K562 (cell line): Measurements from ENCODE around the gene MIX23. TPM values are rescaled to one million over a fixed set of nuclear protein-coding genes. Genes with fewer than 3 reads are reported as not detected.

ENCODE experiments used
- ATAC-seq: fragments of 200-7000 bp; cut with Tn5 transposase; 3 replicates; pipeline ENCODE4 v1.9.1; 2020; ENCODE audit warnings: moderate library complexity
- BruUV-seq: library from RNA; stranded (reverse); fragments of 400-500 nt; replicated peaks from 2 replicates; lab custom pipeline; 2021; lab: Mats Ljungman, UMichigan
- CTCF ChIA-PET: fragments of 300-600 bp; formaldehyde crosslinking; extraction: SDS; loops from one replicate; lab custom pipeline; 2021; ENCODE audit warnings: low intra/inter-chr PET ratio; lab: Yijun Ruan, JAX
- POLR2A ChIA-PET: fragments of 300-600, 350-650 bp; sonication (Branson Sonifier 250); formaldehyde crosslinking; extraction: SDS; loops from one replicate; lab custom pipeline; 2021; ENCODE audit warnings: antibody characterized with exemption, inconsistent platforms; lab: Yijun Ruan, JAX
- DNase-seq, 4 experiments: peaks; one replicate each; pipeline versions ENCODE4 v3.0.0 to v3.0.0-alpha.2; 2011 to 2018; ENCODE audit warnings: low spot score in 3 of 4, mixed read lengths in 3 of 4; ENCODE audit errors: extremely low read depth in 1 of 4
- FAIRE-seq: peaks from 2 replicates; lab custom pipeline; 2011; peaks lifted over from hg19 to GRCh38; lab: Jason Lieb, UNC
- H2AFZ ChIP-seq: 2 replicates; pipeline ENCODE4 v1.6.0; 2011; ENCODE audit warnings: low read depth, low read length, control low read depth, inconsistent platforms
- H3K27ac ChIP-seq: fragments of 200-600 bp; 3 replicates; pipeline ENCODE4 v1.8.0; 2011; ENCODE audit warnings: low read depth, mild to moderate bottlenecking, control low read depth, inconsistent platforms, low read length, moderate library complexity, mixed read lengths; ENCODE audit errors: extremely low read depth
- H3K27me3 ChIP-seq, 2 experiments: fragments of 300-600 bp in 1 of 2; 2 replicates in 1 of 2; 3 replicates in 1 of 2; pipeline versions ENCODE4 v1.6.0 to v1.8.0; 2011; ENCODE audit warnings: inconsistent platforms in 2 of 2, low read length in 2 of 2, mild to moderate bottlenecking in 1 of 2, mixed read lengths in 1 of 2, moderate library complexity in 1 of 2; ENCODE audit not compliant: control insufficient read depth in 2 of 2, insufficient read depth in 2 of 2
- H3K36me3 ChIP-seq: fragments of 300-600 bp; 3 replicates; pipeline ENCODE4 v1.8.0; 2011; ENCODE audit warnings: mild to moderate bottlenecking, low read length, inconsistent platforms; ENCODE audit not compliant: control insufficient read depth, insufficient read depth
- H3K4me1 ChIP-seq, 2 experiments: fragments of 200-600 bp in 1 of 2; replicated peaks in 1 of 2; 2 replicates in 1 of 2; 3 replicates in 1 of 2; pipeline versions ENCODE4 v1.5.1 to v1.8.0; 2011; ENCODE audit warnings: inconsistent platforms in 2 of 2, low read length in 2 of 2, mild to moderate bottlenecking in 1 of 2, mixed read lengths in 1 of 2, moderate library complexity in 1 of 2; ENCODE audit not compliant: control insufficient read depth in 2 of 2, insufficient read depth in 2 of 2
- H3K4me2 ChIP-seq: 2 replicates; pipeline ENCODE4 v1.6.1; 2011; ENCODE audit warnings: low read length, control low read depth, inconsistent platforms, mixed read lengths; ENCODE audit not compliant: insufficient read depth
- H3K4me3 ChIP-seq: fragments of 200-600 bp; sonication (generic), shearing (Covaris generic); 2 replicates; pipeline ENCODE4 v1.5.1; 2016; ENCODE audit warnings: control low read depth, inconsistent platforms
- H3K79me2 ChIP-seq: fragments of 200-600 bp; 3 replicates; pipeline ENCODE4 v1.8.0; 2011; ENCODE audit warnings: low read length, inconsistent platforms; ENCODE audit not compliant: control insufficient read depth, insufficient read depth
- H3K9ac ChIP-seq, 2 experiments: 2 replicates each; pipeline versions ENCODE4 v1.6.0 to v1.6.1; 2011; ENCODE audit warnings: low read depth in 2 of 2, low read length in 2 of 2, control low read depth in 1 of 2, inconsistent platforms in 1 of 2, mild to moderate bottlenecking in 1 of 2, mixed read lengths in 1 of 2; ENCODE audit not compliant: insufficient read depth in 1 of 2
- H3K9me1 ChIP-seq: one replicate; pipeline ENCODE4 v1.6.0; 2011; ENCODE audit warnings: inconsistent platforms, mild to moderate bottlenecking, low read length, moderate library complexity; ENCODE audit not compliant: control insufficient read depth, insufficient read depth
- H3K9me3 ChIP-seq: replicated peaks from 2 replicates; pipeline ENCODE4 v1.5.1; 2011; ENCODE audit warnings: low read depth, low read length, inconsistent platforms; ENCODE audit not compliant: control insufficient read depth, insufficient read depth
- H4K20me1 ChIP-seq: replicated peaks from 2 replicates; pipeline ENCODE4 v1.6.1; 2011; ENCODE audit warnings: low read length, inconsistent platforms, mixed read lengths; ENCODE audit not compliant: control insufficient read depth, insufficient read depth
- BDP1 ChIP-seq: IDR thresholded peaks from 3 replicates; pipeline ENCODE4 v1.6.1; 2011; ENCODE audit not compliant: insufficient read length, insufficient read depth
- BHLHE40 ChIP-seq: IDR thresholded peaks from 2 replicates; pipeline ENCODE4 v1.6.1; 2011; ENCODE audit warnings: low read length, improper control_type of control experiment
- ELF1 ChIP-seq: fragments of 200-800 bp; sonication (Bioruptor generic); IDR thresholded peaks from 2 replicates; pipeline ENCODE4 v1.6.1; 2016; ENCODE audit warnings: missing genetic modification characterization, missing compliant biosample characterization
- NCOA4 ChIP-seq: fragments of 450-650 bp; IDR thresholded peaks from 2 replicates; pipeline ENCODE4 v1.6.1; 2018; ENCODE audit warnings: mild to moderate bottlenecking; ENCODE audit not compliant: partially characterized antibody
- RAD51 ChIP-seq: fragments of 450-650 bp; IDR thresholded peaks from 2 replicates; pipeline ENCODE4 v1.7.1; 2016; ENCODE audit warnings: low read depth, mild to moderate bottlenecking, borderline replicate concordance
- SMARCE1 ChIP-seq: fragments of 450-650 bp; IDR thresholded peaks from 2 replicates; pipeline ENCODE4 v1.7.1; 2016; ENCODE audit warnings: mild to moderate bottlenecking
- ZNF695 ChIP-seq: fragments of 450-650 bp; formaldehyde crosslinking; IDR thresholded peaks from 2 replicates; pipeline ENCODE4 v1.4.0; 2020; ENCODE audit warnings: mild to moderate bottlenecking, moderate library complexity
- ZNF778 ChIP-seq: fragments of 450-650 bp; formaldehyde crosslinking; IDR thresholded peaks from 2 replicates; pipeline ENCODE4 v1.4.0; 2020; ENCODE audit warnings: mild to moderate bottlenecking, moderate library complexity
- WGBS: fragments of 100-300 bp; shearing (Covaris generic); methylation state at CpG from one replicate; pipeline ENCODE4 v1.1.6; 2016; ENCODE audit warnings: low coverage, mixed read lengths; ENCODE audit not compliant: insufficient coverage; ENCODE audit errors: missing lambda C conversion rate; 5-methylcytosine and 5-hydroxymethylcytosine counted together
- in situ Hi-C: fragments of 300-500 bp; cut with MboI; formaldehyde crosslinking; loops from 4 replicates; pipeline ENCODE4 v1.15.0; 2018; ENCODE audit warnings: inconsistent platforms, mixed read lengths
- intact Hi-C: fragments of 100-400 bp; cut with micrococcal nuclease; formaldehyde crosslinking; loops from 2 replicates; pipeline ENCODE4 v1.14.2; 2022
- polyA plus RNA-seq, 8 experiments: library from polyadenylated mRNA; depleted of rRNA in 4 of 8; stranded (reverse) in 5 of 8; unstranded in 3 of 8; fragments of >200 nt; fragmentation: Nextera tagmentation in 2 of 8; fragmentation: Illumina TruSeq in 1 of 8; extraction: Ambion mirVana in 2 of 8; extraction: Trizol in 1 of 8; gene quantifications; 2 replicates each; pipeline versions ENCODE4 v1.2.1 to v1.2.3, GENCODE V29; 2011 to 2014; ENCODE audit warnings: inconsistent platforms in 1 of 8, missing spikeins in 1 of 8
- total RNA-seq, 7 experiments: library from RNA; depleted of rRNA in 6 of 7; stranded (reverse); fragments of >200 nt in 6 of 7; fragmentation: Illumina TruSeq in 2 of 7; extraction: Trizol in 2 of 7; gene quantifications; 2 replicates each; pipeline versions ENCODE4 v1.2.1 to v1.2.3, GENCODE V29; 2011 to 2021; ENCODE audit warnings: low replicate concordance in 1 of 7
- TF ChIP-seq, protein P1 (sequence below): fragments of 250-450 bp; sonication (Bioruptor Pico); IDR thresholded peaks from 2 replicates; pipeline ENCODE4 v1.8.0; 2022; ENCODE audit warnings: inconsistent platforms

The MIX23 gene
- total and polyA plus RNA-seq, 9 of the 15 experiments (the other 6 are each of a cell fraction or from before 2014, with no cell fraction given): 45.5 to 185 (median 106) TPM

DNA sequence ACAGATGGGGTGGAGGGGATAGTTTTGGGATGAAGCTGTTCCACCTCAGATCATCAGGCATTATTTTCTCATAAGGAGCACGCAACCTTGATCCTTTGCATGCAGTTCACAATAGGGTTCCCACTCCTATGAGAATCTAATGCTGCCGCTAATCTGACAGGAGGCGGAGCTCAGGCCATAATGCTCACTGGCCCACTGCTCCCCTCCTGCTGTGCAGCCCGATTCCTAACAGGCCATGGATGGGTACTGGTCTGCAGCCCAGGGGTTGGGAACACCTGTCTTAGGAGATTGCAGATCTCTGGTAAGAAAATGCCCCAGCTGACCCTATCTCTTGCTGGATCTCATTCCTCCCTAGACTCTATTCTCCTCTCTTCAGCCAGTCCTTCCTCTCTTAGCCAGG lies 51.1 kb downstream of the MIX23 start:
- no peak overlapping the region for H3K4me3 ChIP-seq
- no peaks in the 10 kb centered on the region for H3K9me1 ChIP-seq
- H3K36me3 ChIP-seq: no peaks in the 10 kb centered on the region
- POLR2A ChIA-PET: interaction anchor here (1.0 kb wide), 1 partner anchor 26 kb away, joined by 3 read pairs; no protein-coding TSS in a partner anchor
- CTCF ChIA-PET: no interaction called here
- in situ Hi-C loops: no loop called here
- H4K20me1 ChIP-seq: no peaks in the 10 kb centered on the region
- H3K4me2 ChIP-seq: no peak overlapping the region
- H3K79me2 ChIP-seq: no peaks in the 10 kb centered on the region
- no peaks in the 10 kb centered on the region for H3K4me1 ChIP-seq
- intact Hi-C loops: no loop called here
- ATAC-seq (no peak), DNase-seq (no peak), FAIRE-seq (no peak)
- H3K9ac ChIP-seq: no peak overlapping the region
- H2AFZ ChIP-seq: no peak overlapping the region
- no TSS peak for BruUV-seq
- 8% methylated on average over 4 of the region's 4 CpGs for WGBS
- no peaks in the 10 kb centered on the region; a peak in 2 of 5 replicates for H3K27me3 ChIP-seq
- TF ChIP-seq BDP1 (no peak), NCOA4 (no peak), ZNF778 (no peak)
- TF ChIP-seq, protein P1, sequence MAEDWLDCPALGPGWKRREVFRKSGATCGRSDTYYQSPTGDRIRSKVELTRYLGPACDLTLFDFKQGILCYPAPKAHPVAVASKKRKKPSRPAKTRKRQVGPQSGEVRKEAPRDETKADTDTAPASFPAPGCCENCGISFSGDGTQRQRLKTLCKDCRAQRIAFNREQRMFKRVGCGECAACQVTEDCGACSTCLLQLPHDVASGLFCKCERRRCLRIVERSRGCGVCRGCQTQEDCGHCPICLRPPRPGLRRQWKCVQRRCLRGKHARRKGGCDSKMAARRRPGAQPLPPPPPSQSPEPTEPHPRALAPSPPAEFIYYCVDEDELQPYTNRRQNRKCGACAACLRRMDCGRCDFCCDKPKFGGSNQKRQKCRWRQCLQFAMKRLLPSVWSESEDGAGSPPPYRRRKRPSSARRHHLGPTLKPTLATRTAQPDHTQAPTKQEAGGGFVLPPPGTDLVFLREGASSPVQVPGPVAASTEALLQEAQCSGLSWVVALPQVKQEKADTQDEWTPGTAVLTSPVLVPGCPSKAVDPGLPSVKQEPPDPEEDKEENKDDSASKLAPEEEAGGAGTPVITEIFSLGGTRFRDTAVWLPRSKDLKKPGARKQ (CRISPR knock-in tag): no peak
- no peaks in the 10 kb centered on the region for H3K9me3 ChIP-seq
- H3K27ac ChIP-seq: no peak overlapping the region

DNA sequence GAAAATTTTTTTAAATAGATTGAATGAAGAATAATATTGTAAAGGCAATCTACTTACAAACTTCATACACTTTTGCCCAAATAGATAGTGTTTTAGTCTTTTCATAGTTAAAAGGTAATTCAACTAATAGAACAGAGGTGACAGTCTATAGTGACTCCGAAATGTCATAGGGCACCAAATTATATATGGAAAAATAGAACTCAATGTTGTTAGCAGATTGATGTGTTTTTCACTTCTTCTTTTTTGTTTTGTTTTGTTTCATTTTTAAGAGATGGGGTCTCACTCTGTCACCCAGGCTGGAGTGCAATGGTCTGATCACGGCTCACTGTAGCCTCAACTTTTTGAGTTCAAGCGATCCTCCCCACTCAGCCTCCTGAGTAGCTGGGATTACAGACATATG lies 57.3 kb downstream of the MIX23 start:
- BruUV-seq: no TSS peak

More for the DNA sequence above, 57.3 kb downstream of the MIX23 start:
- intact Hi-C loops (no loop called here), in situ Hi-C loops (no loop called here)
- Histone ChIP-seq H3K4me2 (no peak overlapping the region), H3K27ac (no peak overlapping the region), H3K36me3 (no peaks in the 10 kb centered on the region), H4K20me1 (no peaks in the 10 kb centered on the region), H3K9ac (no peak overlapping the region), H3K4me3 (no peak overlapping the region), H3K79me2 (no peaks in the 10 kb centered on the region), H2AFZ (no peak overlapping the region), H3K9me3 (no peaks in the 10 kb centered on the region), H3K4me1 (no peaks in the 10 kb centered on the region), H3K9me1 (no peaks in the 10 kb centered on the region), H3K27me3 (no peaks in the 10 kb centered on the region)
- POLR2A ChIA-PET: no interaction called here
- ATAC-seq (no peak), FAIRE-seq (no peak), DNase-seq (no peak)
- WGBS: 16% methylated on average over 3 of the region's 3 CpGs
- CTCF ChIA-PET: no interaction called here
- TF ChIP-seq BHLHE40 (no peak), RAD51 (no peak), ELF1 (tag) (no peak), ZNF695 (CRISPR knock-in tag) (no peak), SMARCE1 (no peak)
